Measurements from ENCODE around the gene NBAS. TPM values are rescaled to one million over a fixed set of nuclear protein-coding genes. Genes with fewer than 3 reads are reported as not detected.

Gene NBAS
- total and polyA plus RNA-seq, 10 of the 15 experiments (the other 5 are each of a cell fraction or from before 2014, with no cell fraction given): 4.3 to 32.7 (median 20.8) TPM

DNA sequence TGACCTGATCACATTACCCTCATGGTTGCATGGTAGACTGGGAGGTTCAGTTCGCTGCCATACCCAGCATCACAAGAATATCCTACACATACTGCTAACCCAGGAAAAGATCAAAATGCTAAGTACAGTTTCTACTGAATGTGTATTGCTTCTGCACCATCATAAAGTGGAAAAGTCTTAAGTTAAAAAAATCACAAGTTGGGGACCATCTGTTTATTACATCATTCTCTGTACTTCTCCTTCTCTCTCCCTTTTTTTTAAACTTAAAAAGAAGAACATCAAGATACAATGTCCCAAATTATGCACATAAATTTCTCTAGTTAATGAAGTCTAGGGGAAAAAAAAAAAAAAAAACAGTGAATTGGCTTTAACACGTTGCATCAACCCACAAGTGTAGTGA lies 43.3 kb downstream of the NBAS start:
- 69% methylated on average over 2 of the region's 2 CpGs for WGBS (ENCODE audit: insufficient coverage, insufficient replicate concordance, low lambda C conversion rate, missing lambda C conversion rate)
- H3K9me3 ChIP-seq (replicated peaks; ENCODE audit: control insufficient read depth, insufficient read depth, low read length): no peaks in the 10 kb centered on the region
- H4K20me1 ChIP-seq (ENCODE audit: control insufficient read depth, insufficient read depth): no peaks in the 10 kb centered on the region
- no peak overlapping the region for H2AFZ ChIP-seq (ENCODE audit: control insufficient read depth, low read depth, low read length)
- no peak overlapping the region for H3K4me2 ChIP-seq (ENCODE audit: control insufficient read depth, insufficient read depth)
- TF ChIP-seq CREM (IDR thresholded peaks at IDR 0.05; ENCODE audit: low read depth): no peak
- no peak for TF ChIP-seq KDM1A (IDR thresholded peaks at IDR 0.05; ENCODE audit: borderline replicate concordance)
- TF ChIP-seq NRF1 (conservative IDR thresholded peaks at IDR 0.05; ENCODE audit: low read depth, low read length): no peak
- no peak for TF ChIP-seq BCL11A (IDR thresholded peaks at IDR 0.05; ENCODE audit: low read depth, low read length)
- TF ChIP-seq GABPA (IDR thresholded peaks at IDR 0.05; ENCODE audit: low read depth): no peak
- no peak for TF ChIP-seq SMARCA5 (IDR thresholded peaks at IDR 0.05)
- no peak for TF ChIP-seq STAT3 (IDR thresholded peaks at IDR 0.05; ENCODE audit: low read depth, low read length)
- TF ChIP-seq TCF3 (IDR thresholded peaks at IDR 0.05; ENCODE audit: borderline replicate concordance, insufficient read depth, low read depth, low read length): no peak
- TF ChIP-seq ZZZ3 (IDR thresholded peaks at IDR 0.05; ENCODE audit: control insufficient read depth, insufficient read length, low read depth): no peak
- no peak for TF ChIP-seq TCF12 (IDR thresholded peaks at IDR 0.05; ENCODE audit: low read depth, low read length)
- TF ChIP-seq RAD21 (IDR thresholded peaks at IDR 0.05; ENCODE audit: insufficient read depth, low read depth, low read length): no peak
- no peak for DNase-seq (ENCODE audit: low read depth, low spot score)
- no peak overlapping the region for H3K4me3 ChIP-seq
- H3K36me3 ChIP-seq (ENCODE audit: control insufficient read depth in 2 of 2, insufficient read depth in 2 of 2, low read length in 1 of 2): no peaks in the 10 kb centered on the region; a peak in 1 of 4 replicates
- BruUV-seq (replicated peaks): no TSS peak
- intact Hi-C loops (cut with micrococcal nuclease; ENCODE audit: unreplicated experiment) (no loop called here), in situ Hi-C loops (cut with MboI) (no loop called here)
- H3K9ac ChIP-seq (ENCODE audit: control insufficient read depth, insufficient read depth, low read length): no peak overlapping the region
- POLR2A ChIA-PET: no interaction called here
- H3K27me3 ChIP-seq (replicated peaks in 1 of 2; ENCODE audit: control insufficient read depth in 2 of 2, insufficient read depth in 2 of 2, low read length in 1 of 2): no peaks in the 10 kb centered on the region
- RAD21 ChIA-PET (ENCODE audit: unreplicated experiment): no interaction called here
- H3K4me1 ChIP-seq (ENCODE audit: control insufficient read depth, insufficient read depth, low read length): no peaks in the 10 kb centered on the region
- H3K27ac ChIP-seq (ENCODE audit: control insufficient read depth, insufficient read depth): no peak overlapping the region
- ATAC-seq: no peak
- FAIRE-seq: no peak
- CTCF ChIA-PET: no interaction called here
- SMC1A ChIA-PET (ENCODE audit: uncharacterized antibody, unreplicated experiment): interaction anchor here (0.9 kb wide), 1 partner anchor 10 kb away, joined by 3 read pairs; no protein-coding TSS in a partner anchor
- no peaks in the 10 kb centered on the region for H3K79me2 ChIP-seq (ENCODE audit: control insufficient read depth, insufficient read depth, low read length)

Data from GM12878 (cell line).